Dendritic cell treated with granulocyte-macrophage colony-stimulating factor and Interleukin-4, amounts not matched to agents 40 ng/mL and 50 ng/mL, for 4 days (primary cell): ENCODE data around the gene C1GALT1C1.
"Not testable (repeated sequence)": the region's sequence is repeated elsewhere in the genome, so short reads cannot be mapped to it uniquely, and the experiment has no call there.

Experiments used
- H3K27ac Mint-ChIP-seq: one replicate; pipeline ENCODE4 v1.8.0; 2022; ENCODE audit warnings: mild to moderate bottlenecking, mixed read lengths
- H3K27me3 Mint-ChIP-seq: one replicate; pipeline ENCODE4 v1.8.0; 2022; ENCODE audit warnings: mild to moderate bottlenecking, mixed read lengths
- H3K36me3 Mint-ChIP-seq: one replicate; pipeline ENCODE4 v1.8.0; 2022; ENCODE audit warnings: low read depth, mixed read lengths
- H3K4me1 Mint-ChIP-seq: one replicate; pipeline ENCODE4 v1.8.0; 2022; ENCODE audit warnings: low read depth, mixed read lengths
- H3K4me3 Mint-ChIP-seq: one replicate; pipeline ENCODE4 v1.8.0; 2022; ENCODE audit warnings: mild to moderate bottlenecking, moderate library complexity, mixed read lengths
- H3K9me3 Mint-ChIP-seq: one replicate; pipeline ENCODE4 v1.8.0; 2022; ENCODE audit warnings: mixed read lengths
- intact Hi-C: fragments of 100-400 bp; cut with micrococcal nuclease; formaldehyde crosslinking; loops from one replicate; pipeline ENCODE4 v1.15.0; 2022

The C1GALT1C1 gene

DNA sequence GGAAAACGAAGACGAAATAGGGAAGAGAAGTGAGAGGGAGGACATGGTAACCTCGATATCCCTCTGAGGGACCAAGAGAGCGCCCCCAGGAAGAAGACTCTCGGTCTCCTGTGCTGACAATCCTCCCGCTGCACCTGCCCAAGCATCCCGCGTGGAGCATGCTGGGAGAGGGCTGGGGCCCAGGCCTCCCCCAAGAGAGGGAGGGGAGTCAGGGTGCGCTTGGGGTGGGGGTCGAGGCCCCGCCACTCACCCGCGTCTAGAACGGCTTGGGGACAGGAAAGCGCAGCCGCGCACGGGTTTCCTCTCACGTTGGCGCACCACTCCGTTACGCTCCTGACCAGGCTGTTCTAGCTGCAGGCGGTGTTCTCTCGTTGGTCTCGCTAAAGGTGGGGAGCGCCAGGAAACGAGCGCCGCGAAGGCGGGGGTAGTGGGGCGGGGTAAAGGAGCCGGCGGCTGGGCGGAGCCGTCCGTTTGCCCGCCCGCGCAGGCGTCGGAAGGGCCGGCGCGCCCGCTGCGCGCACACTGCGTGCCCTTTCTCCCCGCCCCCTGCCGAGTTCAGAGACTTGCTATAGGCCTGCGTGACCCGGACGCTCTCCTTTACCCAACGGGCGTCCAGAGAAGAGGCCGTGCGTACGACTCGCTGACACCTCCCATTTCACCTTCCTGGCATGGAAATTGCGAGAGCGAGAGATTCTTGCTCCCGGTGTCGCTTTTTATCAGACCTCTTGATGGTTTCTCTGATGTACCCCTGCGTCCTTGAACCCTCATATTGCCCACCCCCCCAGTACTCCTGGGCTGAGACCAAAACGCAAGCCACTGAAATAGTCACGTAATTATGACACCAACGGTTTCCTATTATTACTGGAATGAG, at the start of gene C1GALT1C1:
Gene C1GALT1C1, minus strand, starts transcription at position 388 of the 871 bp plus-strand sequence. CDS start 2,888 bp downstream, outside the sequence.
- H3K27ac Mint-ChIP-seq, result peak within 1 kb of the TSS; percentile 94
- H3K9me3 Mint-ChIP-seq, result no peaks in the 10 kb centered on the region
- no peaks in the 10 kb centered on the region for H3K4me1 Mint-ChIP-seq
- peak within 1 kb of the TSS; percentile 94 for H3K4me3 Mint-ChIP-seq
- intact Hi-C loops, result loop anchor here (2.0 to 10.0 kb wide), 2 partner anchors 69 to 95 kb away; partner anchors contain the start of gene CUL4B
- H3K27me3 Mint-ChIP-seq, result no peaks in the 10 kb centered on the region
- H3K36me3 Mint-ChIP-seq, result peaks cover 6% of the 10 kb centered on the region

DNA sequence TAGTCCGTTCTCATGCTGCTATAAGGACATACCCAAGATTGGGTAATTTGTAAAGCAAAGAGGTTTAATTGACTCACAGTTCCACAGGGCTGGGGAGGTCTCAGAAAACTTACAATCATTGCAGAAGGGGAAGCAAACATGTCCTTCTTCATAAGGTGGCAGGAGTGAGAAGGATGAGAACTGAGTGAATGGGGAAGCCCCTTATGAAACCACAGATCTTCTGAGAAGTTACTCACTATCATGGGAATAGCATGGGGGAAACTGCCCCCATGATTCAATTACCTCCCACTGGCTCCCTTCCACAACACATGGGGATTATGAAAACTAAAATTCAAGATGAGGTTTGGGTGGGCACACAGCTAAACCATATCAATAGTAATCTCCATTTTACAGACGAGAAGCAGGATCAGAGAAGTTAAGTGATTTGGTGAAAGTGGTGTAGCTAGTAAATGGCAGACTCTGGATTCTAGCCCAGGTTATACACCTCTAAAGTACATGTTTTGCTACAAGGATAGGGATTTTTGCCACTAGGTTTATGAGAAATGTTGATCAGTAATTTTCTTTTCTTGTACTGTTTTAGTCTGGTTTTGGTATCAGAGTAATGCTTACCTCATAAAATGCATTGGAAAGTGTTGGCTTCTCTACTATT, 47.3 kb upstream of the C1GALT1C1 start:
- Mint-ChIP-seq H3K27me3 (no peaks in the 10 kb centered on the region), H3K36me3 (no peaks in the 10 kb centered on the region), H3K27ac (no peak overlapping the region), H3K4me3 (no peak overlapping the region), H3K4me1 (peaks cover 9% of the 10 kb centered on the region), H3K9me3 (peaks cover 10% of the 10 kb centered on the region)
- intact Hi-C loops, result no loop called here

DNA sequence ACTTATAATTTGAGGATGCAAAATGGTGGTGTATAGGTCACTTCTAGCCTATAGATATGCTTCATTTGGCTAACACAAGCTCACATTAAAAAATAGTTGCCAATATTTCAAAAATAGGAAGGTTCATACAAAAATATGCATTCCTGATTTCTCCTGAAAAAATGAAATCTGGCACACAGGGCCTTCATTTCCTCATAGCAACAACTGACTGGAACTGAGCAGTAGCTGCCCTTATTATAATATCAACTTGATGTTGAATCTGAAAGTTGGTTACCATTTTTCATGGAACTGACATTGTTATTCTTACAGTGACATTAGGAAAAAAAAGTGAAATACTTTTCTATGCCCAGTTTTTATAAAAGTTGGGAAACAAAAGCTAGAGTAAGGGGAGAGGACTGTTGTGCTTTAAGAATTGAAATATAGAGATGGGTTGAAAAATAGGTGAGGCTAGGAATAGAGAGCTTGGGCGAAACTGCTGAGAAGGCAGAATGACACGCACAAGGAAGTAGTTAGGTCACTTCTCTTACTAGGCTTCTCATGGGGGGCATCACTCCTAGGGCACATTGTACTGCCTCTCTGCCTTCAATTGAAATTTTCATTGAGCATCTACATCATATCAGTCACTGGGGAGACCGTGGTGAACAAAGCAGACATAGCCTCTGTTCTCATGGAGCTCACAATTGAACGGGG, 43.1 kb upstream of the C1GALT1C1 start:
- Mint-ChIP-seq H3K36me3 (no peaks in the 10 kb centered on the region), H3K27ac (no peak overlapping the region), H3K27me3 (no peaks in the 10 kb centered on the region), H3K9me3 (peaks cover 10% of the 10 kb centered on the region), H3K4me1 (peaks cover 13% of the 10 kb centered on the region), H3K4me3 (no peak overlapping the region)
- intact Hi-C loops, result no loop called here

DNA sequence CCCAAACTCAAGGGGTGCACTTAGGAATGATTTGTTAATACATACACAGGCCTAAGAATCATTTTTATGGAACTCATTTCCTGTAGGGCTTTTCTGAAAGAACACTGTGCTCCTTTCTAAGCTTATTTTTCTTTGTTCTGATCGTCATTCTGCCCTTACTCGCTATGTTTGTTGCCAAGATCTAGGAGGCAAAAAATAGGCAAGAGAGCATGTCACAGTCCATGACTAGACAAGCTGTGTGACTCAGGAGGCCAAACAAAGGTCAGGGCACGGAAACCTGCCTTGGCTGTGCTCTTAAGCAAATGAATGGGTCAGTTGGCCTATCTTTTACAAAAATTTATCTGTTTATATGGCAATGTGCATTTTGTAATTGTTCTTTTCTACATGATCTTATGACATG, 42.5 kb upstream of the C1GALT1C1 start:
- Mint-ChIP-seq H3K27ac (no peak overlapping the region), H3K9me3 (peaks cover 10% of the 10 kb centered on the region), H3K36me3 (no peaks in the 10 kb centered on the region), H3K4me1 (peaks cover 13% of the 10 kb centered on the region), H3K4me3 (no peak overlapping the region), H3K27me3 (no peaks in the 10 kb centered on the region)
- intact Hi-C loops, result no loop called here

DNA sequence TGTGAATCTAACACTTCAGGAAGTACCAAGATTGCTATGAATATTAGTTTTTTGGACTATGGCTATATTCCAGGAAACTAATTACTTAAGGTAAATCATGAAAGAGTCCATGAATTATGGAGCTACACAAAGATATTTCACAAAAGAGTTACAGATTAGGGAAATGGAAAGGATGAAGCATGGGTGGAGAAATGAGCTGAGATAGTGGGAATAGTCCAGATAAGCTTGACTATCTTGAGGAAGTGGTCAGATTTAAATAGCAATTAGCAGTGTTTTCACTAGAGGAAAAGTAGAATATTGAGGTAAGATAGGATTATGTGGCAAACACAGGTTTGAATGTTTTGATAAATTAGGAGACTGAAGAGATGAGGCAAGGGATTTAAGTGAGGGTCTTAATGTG, 42.1 kb upstream of the C1GALT1C1 start:
- Mint-ChIP-seq H3K27ac (no peak overlapping the region), H3K27me3 (no peaks in the 10 kb centered on the region), H3K9me3 (peaks cover 7% of the 10 kb centered on the region), H3K4me3 (no peak overlapping the region), H3K4me1 (peaks cover 13% of the 10 kb centered on the region), H3K36me3 (no peaks in the 10 kb centered on the region)
- intact Hi-C loops, result no loop called here

DNA sequence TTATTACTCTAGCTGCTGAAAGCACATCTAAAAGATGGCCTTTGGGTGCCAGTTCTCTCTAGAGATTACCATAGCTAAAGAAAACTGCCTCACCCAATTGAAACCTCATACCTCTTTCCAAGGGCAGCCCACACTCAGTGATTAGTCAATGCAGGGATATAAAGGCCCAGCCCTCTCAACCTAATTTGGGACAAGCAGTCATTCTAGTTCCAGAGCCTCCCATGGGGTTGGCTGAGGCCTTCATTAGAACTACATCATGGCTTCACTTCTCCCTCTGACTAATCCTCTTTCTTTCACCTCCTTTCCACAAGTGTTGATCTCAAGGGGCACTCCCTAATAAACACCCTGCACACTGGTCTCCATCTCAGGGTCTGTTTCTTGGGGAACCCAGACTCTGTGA, 38.5 kb upstream of the C1GALT1C1 start:
- Mint-ChIP-seq H3K9me3 (no peaks in the 10 kb centered on the region), H3K4me3 (no peak overlapping the region), H3K36me3 (no peaks in the 10 kb centered on the region), H3K27me3 (no peaks in the 10 kb centered on the region), H3K27ac (no peak overlapping the region), H3K4me1 (peaks cover 11% of the 10 kb centered on the region)
- intact Hi-C loops, result no loop called here

DNA sequence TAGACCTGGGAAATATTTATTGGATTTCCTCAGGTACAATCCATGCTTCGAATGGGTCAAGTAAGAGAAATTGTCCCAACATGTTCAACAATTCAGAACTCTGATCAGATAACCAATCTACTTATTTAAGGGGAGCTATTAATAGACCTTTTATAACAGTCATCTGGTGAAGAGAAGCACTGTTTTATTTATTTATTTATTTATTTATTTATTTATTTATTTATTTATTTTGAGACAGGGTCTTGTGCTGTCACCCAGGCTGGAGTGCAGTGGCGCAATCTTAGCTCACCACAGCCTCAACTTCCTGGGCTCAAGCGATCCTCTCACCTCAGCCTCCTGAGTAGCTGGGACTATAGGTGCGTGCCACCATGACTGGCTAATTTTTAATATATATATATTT, 34.7 kb upstream of the C1GALT1C1 start:
- H3K27ac Mint-ChIP-seq, H3K9me3 Mint-ChIP-seq, H3K27me3 Mint-ChIP-seq, H3K4me3 Mint-ChIP-seq, H3K36me3 Mint-ChIP-seq, H3K4me1 Mint-ChIP-seq: not testable (repeated sequence)
- intact Hi-C loops, result loop anchor here (1.0 kb wide), 1 partner anchor 166 kb away; no protein-coding TSS in a partner anchor

DNA sequence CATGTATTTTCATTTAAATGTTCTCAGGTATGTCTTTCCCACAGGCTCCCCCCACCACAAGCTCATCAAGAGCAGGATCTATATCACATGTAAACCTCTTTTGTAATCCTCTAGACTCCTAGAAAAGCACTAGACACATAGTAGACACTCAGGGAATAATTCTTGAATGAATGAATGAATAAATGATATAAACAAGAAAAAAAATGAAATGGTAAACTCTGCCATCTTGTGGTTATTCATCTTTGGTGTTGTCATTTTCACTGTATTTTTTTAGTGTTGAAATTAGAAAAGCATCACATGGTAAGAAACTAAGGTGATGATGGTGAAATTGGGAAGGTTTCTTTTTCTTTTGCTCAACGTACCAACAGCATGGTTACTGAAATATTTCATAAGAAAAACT, 34.2 kb upstream of the C1GALT1C1 start:
- no peaks in the 10 kb centered on the region for H3K4me1 Mint-ChIP-seq
- H3K27ac Mint-ChIP-seq, result no peak overlapping the region
- H3K27me3 Mint-ChIP-seq, result no peaks in the 10 kb centered on the region
- H3K4me3 Mint-ChIP-seq, result no peak overlapping the region
- H3K9me3 Mint-ChIP-seq, result no peaks in the 10 kb centered on the region
- intact Hi-C loops, result loop anchor here (1.0 kb wide), 1 partner anchor 166 kb away; no protein-coding TSS in a partner anchor
- no peaks in the 10 kb centered on the region for H3K36me3 Mint-ChIP-seq

DNA sequence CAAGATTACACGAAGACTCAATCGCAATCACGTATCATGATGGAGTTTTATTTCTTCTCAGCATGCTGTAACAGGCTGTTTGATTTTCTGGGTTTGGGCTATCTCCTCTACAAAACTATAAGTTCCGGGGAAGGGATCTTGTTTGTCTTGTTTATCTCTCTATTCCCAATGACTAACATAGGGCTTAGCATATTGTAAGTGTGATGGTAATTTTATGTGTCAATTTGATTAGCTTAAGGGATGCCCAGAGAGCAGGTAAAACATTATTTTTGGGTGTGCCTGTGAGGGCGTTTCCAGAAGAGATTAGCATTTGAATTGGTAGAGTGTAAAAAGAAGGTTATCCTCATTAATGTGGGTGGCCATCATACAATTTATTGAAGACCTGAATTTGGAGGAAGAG, 32.8 kb upstream of the C1GALT1C1 start:
- Mint-ChIP-seq H3K27ac (no peak overlapping the region), H3K36me3 (no peaks in the 10 kb centered on the region), H3K4me1 (no peaks in the 10 kb centered on the region), H3K9me3 (no peaks in the 10 kb centered on the region), H3K4me3 (no peak overlapping the region), H3K27me3 (no peaks in the 10 kb centered on the region)
- intact Hi-C loops, result no loop called here

DNA sequence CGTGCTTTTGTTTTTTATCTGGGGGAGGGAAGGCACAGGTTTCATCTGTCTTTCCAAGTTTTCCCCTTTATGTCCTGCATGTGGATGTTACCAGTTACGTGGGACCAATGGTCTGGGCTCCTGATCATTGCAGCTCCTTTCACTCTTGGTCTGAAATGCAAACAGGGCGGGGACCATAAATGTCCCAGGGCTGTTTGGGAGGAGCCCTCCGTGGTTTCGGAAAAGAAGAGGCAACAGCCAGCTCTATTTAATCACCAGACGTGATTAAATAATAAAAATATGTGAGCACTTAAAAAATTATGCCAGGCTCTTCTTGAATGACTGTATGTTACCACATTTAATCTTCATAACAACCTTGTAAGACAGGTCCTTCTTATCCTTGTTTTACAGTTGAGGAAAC, 30.8 kb upstream of the C1GALT1C1 start:
- intact Hi-C loops, result no loop called here
- H3K27ac Mint-ChIP-seq, result no peak overlapping the region
- H3K4me1 Mint-ChIP-seq, result no peaks in the 10 kb centered on the region
- no peak overlapping the region for H3K4me3 Mint-ChIP-seq
- H3K36me3 Mint-ChIP-seq, result no peaks in the 10 kb centered on the region
- H3K27me3 Mint-ChIP-seq, result no peaks in the 10 kb centered on the region
- H3K9me3 Mint-ChIP-seq, result no peaks in the 10 kb centered on the region

DNA sequence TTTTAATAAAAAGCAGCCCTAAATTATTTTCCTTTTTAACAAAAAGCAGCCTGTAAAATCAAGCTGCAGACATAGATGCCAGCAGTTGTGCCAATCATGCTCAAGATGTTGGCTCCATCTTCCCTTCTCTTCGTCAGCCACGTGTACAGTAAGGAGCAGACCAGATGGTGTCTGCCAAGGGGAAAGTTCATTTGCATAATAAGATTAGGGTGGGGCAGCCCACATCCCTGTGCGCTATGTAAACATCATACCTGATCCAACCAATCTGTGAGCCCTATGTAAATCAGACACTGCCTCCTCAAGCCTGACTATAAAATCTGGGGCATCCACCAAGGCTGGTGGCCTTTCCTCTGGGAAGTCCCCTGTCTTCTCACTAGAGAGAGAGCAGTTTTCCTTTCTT, 23.1 kb upstream of the C1GALT1C1 start:
- no peaks in the 10 kb centered on the region for H3K4me1 Mint-ChIP-seq
- no peak overlapping the region for H3K27ac Mint-ChIP-seq
- no peaks in the 10 kb centered on the region for H3K9me3 Mint-ChIP-seq
- H3K36me3 Mint-ChIP-seq, result no peaks in the 10 kb centered on the region
- H3K4me3 Mint-ChIP-seq, result no peak overlapping the region
- H3K27me3 Mint-ChIP-seq, result no peaks in the 10 kb centered on the region
- intact Hi-C loops, result no loop called here

DNA sequence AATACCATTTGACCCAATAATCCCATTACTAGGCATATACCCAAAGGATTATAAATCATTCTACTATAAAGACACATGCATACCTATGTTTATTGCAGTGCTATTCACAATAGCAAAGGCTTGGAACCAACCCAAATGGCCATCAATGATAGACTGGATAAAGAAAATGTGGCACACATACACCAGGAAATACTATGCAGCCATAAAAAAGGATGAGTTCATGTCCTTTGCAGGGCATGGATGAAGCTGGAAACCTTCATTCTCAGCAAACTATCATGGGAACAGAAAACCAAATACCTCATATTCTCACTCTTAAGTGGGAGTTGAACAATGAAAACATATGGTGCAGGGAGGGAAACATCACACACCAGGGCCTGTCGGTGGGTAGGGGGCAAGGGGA, 22.4 kb upstream of the C1GALT1C1 start:
- H3K36me3 Mint-ChIP-seq, H3K4me3 Mint-ChIP-seq, H3K27me3 Mint-ChIP-seq, H3K27ac Mint-ChIP-seq, H3K4me1 Mint-ChIP-seq, intact Hi-C loops, H3K9me3 Mint-ChIP-seq: not testable (repeated sequence)

DNA sequence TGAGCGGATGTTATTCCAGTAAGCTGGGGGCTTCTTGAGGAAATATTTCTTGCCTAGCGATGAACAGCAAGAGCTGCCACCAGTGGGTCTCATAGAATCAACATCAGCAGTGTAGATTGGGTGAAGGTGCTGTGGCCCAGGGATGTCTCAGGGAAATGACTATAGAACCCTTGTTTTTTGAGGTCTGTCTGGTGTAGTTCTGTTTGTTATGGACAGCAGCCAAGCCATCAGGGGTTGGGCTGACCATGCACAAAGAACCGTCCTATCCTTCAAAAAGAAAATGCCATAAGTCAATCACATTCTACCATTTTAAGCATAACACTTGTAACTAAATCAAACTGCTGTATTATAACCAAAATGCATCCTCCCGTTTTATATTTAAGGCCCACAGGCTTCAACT, 17.3 kb upstream of the C1GALT1C1 start:
- Mint-ChIP-seq H3K27me3 (no peaks in the 10 kb centered on the region), H3K9me3 (no peaks in the 10 kb centered on the region)
- intact Hi-C loops, result no loop called here

DNA sequence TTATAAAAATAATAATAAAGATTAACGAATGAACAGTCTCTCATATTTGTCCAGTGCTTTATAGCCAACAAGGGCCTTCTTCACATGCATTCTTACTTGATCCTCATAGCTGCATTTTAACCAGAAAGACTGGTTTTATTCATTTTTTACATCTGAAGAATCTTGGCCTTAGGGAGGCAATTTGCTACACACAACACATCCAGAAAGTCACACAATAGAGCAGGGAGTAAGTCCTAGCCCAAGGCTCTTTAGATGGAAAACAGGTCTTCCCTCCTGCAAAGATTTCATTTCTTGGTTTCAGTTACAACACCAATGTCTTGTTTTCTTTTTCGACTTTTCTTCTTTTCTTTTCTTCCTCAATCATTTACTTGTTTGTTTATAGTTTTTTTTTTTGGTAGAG, 13.0 kb upstream of the C1GALT1C1 start:
- no peak overlapping the region for H3K27ac Mint-ChIP-seq
- H3K36me3 Mint-ChIP-seq, result no peaks in the 10 kb centered on the region
- no peaks in the 10 kb centered on the region for H3K4me1 Mint-ChIP-seq
- no peaks in the 10 kb centered on the region for H3K9me3 Mint-ChIP-seq
- H3K4me3 Mint-ChIP-seq, result no peak overlapping the region
- no peaks in the 10 kb centered on the region for H3K27me3 Mint-ChIP-seq
- intact Hi-C loops, result no loop called here

More for the DNA sequence above, 17.3 kb upstream of the C1GALT1C1 start:
- no peaks in the 10 kb centered on the region for H3K36me3 Mint-ChIP-seq
- H3K4me1 Mint-ChIP-seq, result no peaks in the 10 kb centered on the region
- H3K4me3 Mint-ChIP-seq, result no peak overlapping the region
- no peak overlapping the region for H3K27ac Mint-ChIP-seq
